GM23338 (cell line): Measurements from ENCODE around the gene CD109. TPM values are rescaled to one million over a fixed set of nuclear protein-coding genes. Genes with fewer than 3 reads are reported as not detected.
"Not testable (repeated sequence)": the region's sequence is repeated elsewhere in the genome, so short reads cannot be mapped to it uniquely, and the experiment has no call there.

ENCODE experiments used
- ATAC-seq: fragments of 200-7000 bp; cut with Tn5 transposase; 3 replicates; pipeline ENCODE4 v1.9.1; 2020
- DNase-seq: peaks from one replicate; pipeline ENCODE4 v3.0.0-alpha.2; 2015; ENCODE audit warnings: low spot score
- H2AFZ ChIP-seq: fragments of 200-600 bp; sonication (generic); 2 replicates; pipeline ENCODE4 v1.8.0; 2016; ENCODE audit warnings: antibody characterized with exemption, mild to moderate bottlenecking, moderate library complexity
- H3F3A ChIP-seq: fragments of 200-600 bp; sonication (generic); replicated peaks from 2 replicates; pipeline ENCODE4 v1.8.0; 2017; ENCODE audit warnings: antibody characterized with exemption, mixed run types, low read depth
- H3K27ac ChIP-seq: fragments of 200-600 bp; sonication (generic); 2 replicates; pipeline ENCODE4 v1.6.1; 2016; ENCODE audit warnings: low read depth
- H3K27me3 ChIP-seq: fragments of 200-600 bp; sonication (generic); 2 replicates; pipeline ENCODE4 v1.8.0; 2016; ENCODE audit warnings: mild to moderate bottlenecking, mixed run types, moderate library complexity; ENCODE audit not compliant: insufficient read depth
- H3K36me3 ChIP-seq: fragments of 200-600 bp; sonication (generic); 2 replicates; pipeline ENCODE4 v1.8.0; 2016; ENCODE audit warnings: mild to moderate bottlenecking; ENCODE audit not compliant: insufficient read depth
- H3K4me1 ChIP-seq: fragments of 200-600 bp; sonication (generic); 2 replicates; pipeline ENCODE4 v1.8.0; 2016; ENCODE audit warnings: mild to moderate bottlenecking, moderate library complexity; ENCODE audit not compliant: insufficient read depth
- H3K4me2 ChIP-seq: fragments of 200-600 bp; sonication (generic); 2 replicates; pipeline ENCODE4 v1.7.1; 2017; ENCODE audit warnings: mixed run types
- H3K4me3 ChIP-seq: fragments of 200-600 bp; sonication (generic); 2 replicates; pipeline ENCODE4 v1.6.1; 2016; ENCODE audit warnings: mixed run types
- H3K79me2 ChIP-seq: fragments of 200-600 bp; sonication (generic); replicated peaks from 2 replicates; pipeline ENCODE4 v1.8.0; 2017; ENCODE audit warnings: mild to moderate bottlenecking; ENCODE audit not compliant: insufficient read depth
- H3K9me2 ChIP-seq: fragments of 200-600 bp; sonication (generic); 2 replicates; pipeline ENCODE4 v1.8.0; 2017; ENCODE audit not compliant: insufficient read depth
- H4K20me1 ChIP-seq: fragments of 200-600 bp; sonication (generic); replicated peaks from 2 replicates; pipeline ENCODE4 v1.8.0; 2017; ENCODE audit warnings: mild to moderate bottlenecking; ENCODE audit not compliant: insufficient read depth
- H3K27ac Mint-ChIP-seq: 2 replicates; pipeline ENCODE4 v1.8.0; 2020; ENCODE audit warnings: inconsistent platforms, mild to moderate bottlenecking, moderate library complexity, mixed read lengths
- H3K27me3 Mint-ChIP-seq: 3 replicates; pipeline ENCODE4 v1.8.0; 2022; ENCODE audit warnings: low read depth, mild to moderate bottlenecking, moderate library complexity, mixed read lengths, inconsistent platforms; ENCODE audit not compliant: insufficient read depth, poor library complexity
- H3K36me3 Mint-ChIP-seq: 3 replicates; pipeline ENCODE4 v1.8.0; 2021; ENCODE audit warnings: low read depth, mild to moderate bottlenecking, inconsistent platforms, moderate library complexity, mixed read lengths
- H3K4me1 Mint-ChIP-seq: 3 replicates; pipeline ENCODE4 v1.8.0; 2020; ENCODE audit warnings: mild to moderate bottlenecking, inconsistent platforms, mixed read lengths
- H3K4me3 Mint-ChIP-seq: 3 replicates; pipeline ENCODE4 v1.8.0; 2021; ENCODE audit warnings: moderate library complexity, mild to moderate bottlenecking, inconsistent platforms, mixed read lengths
- H3K9me3 Mint-ChIP-seq: 3 replicates; pipeline ENCODE4 v1.8.0; 2020; ENCODE audit warnings: moderate library complexity, mild to moderate bottlenecking, inconsistent platforms, mixed read lengths
- CREB1 ChIP-seq: fragments of 250-450 bp; sonication (Bioruptor Pico); IDR thresholded peaks from 2 replicates; pipeline ENCODE4 v1.5.0; 2020; ENCODE audit warnings: low read depth, mild to moderate bottlenecking, moderate library complexity
- ETS1 ChIP-seq: IDR thresholded peaks from 2 replicates; pipeline ENCODE4 v1.6.1; 2016; ENCODE audit warnings: antibody characterized with exemption
- EZH2phosphoT487 ChIP-seq: fragments of 200-600 bp; sonication (generic); IDR thresholded peaks from one replicate; pipeline ENCODE4 v1.8.1; 2018; ENCODE audit warnings: antibody characterized with exemption; ENCODE audit not compliant: unreplicated experiment
- NANOG ChIP-seq: IDR thresholded peaks from 2 replicates; pipeline ENCODE4 v1.6.1; 2016; ENCODE audit warnings: antibody characterized with exemption, borderline replicate concordance
- REST ChIP-seq: IDR thresholded peaks from one replicate; pipeline ENCODE4 v1.6.1; 2018; ENCODE audit warnings: antibody characterized with exemption; ENCODE audit not compliant: unreplicated experiment
- STAT1 ChIP-seq: IDR thresholded peaks from one replicate; pipeline ENCODE4 v1.6.1; 2016; ENCODE audit warnings: antibody characterized with exemption; ENCODE audit not compliant: unreplicated experiment
- ZNF331 ChIP-seq: fragments of 250-450 bp; sonication (Bioruptor Pico); IDR thresholded peaks from 2 replicates; pipeline ENCODE4 v1.5.0; 2020; ENCODE audit warnings: low read depth, mild to moderate bottlenecking, moderate library complexity
- polyA plus RNA-seq: library from polyadenylated mRNA; unstranded; fragments of >200 nt; fragmentation: Nextera tagmentation; extraction: Ambion mirVana; gene quantifications from 2 replicates; pipeline ENCODE4 v1.2.1, GENCODE V29; 2016
- total RNA-seq: library from RNA; depleted of rRNA; stranded (reverse); fragments of >200 nt; shearing (Covaris generic); gene quantifications from 2 replicates; pipeline ENCODE4 v1.2.3, GENCODE V29; 2014

CD109 gene
- total and polyA plus RNA-seq, 2 experiments from 2014 or later, result 1.1 to 5.3 TPM

GRCh38 chr6:73832313-73832712, 136.3 kb downstream of the CD109 start (continued):
- TF ChIP-seq ETS1, result no peak
- no peak for TF ChIP-seq NANOG
- no peak for TF ChIP-seq EZH2phosphoT487
- no peak for TF ChIP-seq REST
- TF ChIP-seq CREB1 (CRISPR knock-in tag), result no peak
- TF ChIP-seq ZNF331, result no peak
- no peak for TF ChIP-seq STAT1

GRCh38 chr6:73844696-73845095, 148.7 kb downstream of the CD109 start:
- not testable (repeated sequence) for H3K4me1 ChIP-seq, H3K27me3 ChIP-seq, H3K79me2 ChIP-seq, ATAC-seq, H3K4me2 ChIP-seq, H3F3A ChIP-seq, DNase-seq, H3K27ac ChIP-seq, H3K4me3 ChIP-seq, H3K27ac Mint-ChIP-seq, H3K4me1 Mint-ChIP-seq, H3K4me3 Mint-ChIP-seq, H2AFZ ChIP-seq, H3K9me2 ChIP-seq, H4K20me1 ChIP-seq, H3K27me3 Mint-ChIP-seq, H3K36me3 ChIP-seq
- Mint-ChIP-seq H3K9me3 (peaks cover 61% of the 10 kb centered on the region), H3K36me3 (peaks cover 38% of the 10 kb centered on the region)

GRCh38 chr6:73851048-73851447, 155.0 kb downstream of the CD109 start:
- not testable (repeated sequence) for H3K4me3 ChIP-seq, H3K4me1 Mint-ChIP-seq, H3K27ac Mint-ChIP-seq, ATAC-seq, H3F3A ChIP-seq, H3K9me2 ChIP-seq, H3K27ac ChIP-seq, H3K36me3 ChIP-seq, DNase-seq, H4K20me1 ChIP-seq, H3K79me2 ChIP-seq, H3K27me3 Mint-ChIP-seq, H3K27me3 ChIP-seq, H3K4me2 ChIP-seq, H3K4me1 ChIP-seq, H2AFZ ChIP-seq, H3K4me3 Mint-ChIP-seq
- H3K36me3 Mint-ChIP-seq, result peaks cover 11% of the 10 kb centered on the region; the same call in 1 of the 3 replicates
- H3K9me3 Mint-ChIP-seq, result peaks cover 24% of the 10 kb centered on the region
